ENCODE data around the gene WFDC13.
"Not testable (repeated sequence)": the region's sequence is repeated elsewhere in the genome, so short reads cannot be mapped to it uniquely, and the experiment has no call there.

WFDC13 gene

GRCh38 chr20:45701873-45702272 lies at the start of gene WFDC13:
TSS of gene WFDC13 (plus strand) at chr20:45702038. CDS start at chr20:45702124, 86 bp downstream.
- DNase-seq (ENCODE audit: low read depth): no peak

- DNase-seq (ENCODE audit: low read depth): not testable (repeated sequence)
These were observed 44.8 kb upstream of the WFDC13 start for GRCh38 chr20:45657038-45657437.

- DNase-seq (ENCODE audit: low read depth): no peak
These were observed 31.7 kb upstream of the WFDC13 start, which contains the start of gene WFDC11 for GRCh38 chr20:45670139-45670538. TSS of gene WFDC11 (minus strand) at chr20:45670239. CDS start at chr20:45650600, 19,639 bp downstream.

- no peak for DNase-seq (ENCODE audit: low read depth)
These were observed 29.1 kb upstream of the WFDC13 start for GRCh38 chr20:45672765-45673164.

- no peak for DNase-seq (ENCODE audit: low read depth)
These were observed 22.2 kb upstream of the WFDC13 start for GRCh38 chr20:45679650-45680049.

GRCh38 chr20:45685896-45686295 lies 15.9 kb upstream of the WFDC13 start:
- DNase-seq (ENCODE audit: low read depth): no peak

GRCh38 chr20:45693346-45693745 lies 8.5 kb upstream of the WFDC13 start:
- not testable (repeated sequence) for DNase-seq (ENCODE audit: low read depth)

GRCh38 chr20:45695496-45695895 lies 6.3 kb upstream of the WFDC13 start:
- no peak for DNase-seq (ENCODE audit: low read depth)

GRCh38 chr20:45701104-45701503 lies 734 bp upstream of the WFDC13 start:
- DNase-seq (ENCODE audit: low read depth): no peak

- no peak for DNase-seq (ENCODE audit: low read depth)
These were observed 3.3 kb downstream of the WFDC13 start, which contains the start of gene WFDC10B for GRCh38 chr20:45704969-45705637. TSS of gene WFDC10B (minus strand) at chr20:45705019. CDS start at chr20:45685992, 19,027 bp downstream.

GRCh38 chr20:45716141-45716688 lies 14.4 kb downstream of the WFDC13 start:
- not testable (repeated sequence) for DNase-seq (ENCODE audit: low read depth)

GRCh38 chr20:45722047-45722446 lies 20.2 kb downstream of the WFDC13 start, which contains the start of gene SPINT4:
TSS of gene SPINT4 (plus strand) at chr20:45722347. CDS start at chr20:45722368, 21 bp downstream.
- no peak for DNase-seq (ENCODE audit: low read depth)

- DNase-seq (ENCODE audit: low read depth): no peak
These were observed 23.3 kb downstream of the WFDC13 start for GRCh38 chr20:45725134-45725533.

- no peak for DNase-seq (ENCODE audit: low read depth)
These were observed 25.2 kb downstream of the WFDC13 start for GRCh38 chr20:45727044-45727443.

- DNase-seq (ENCODE audit: low read depth): no peak
These were observed 30.4 kb downstream of the WFDC13 start for GRCh38 chr20:45732199-45732598.

GRCh38 chr20:45735552-45735951 lies 33.7 kb downstream of the WFDC13 start:
- DNase-seq (ENCODE audit: low read depth): no peak

GRCh38 chr20:45735988-45736387 lies 34.1 kb downstream of the WFDC13 start:
- no peak for DNase-seq (ENCODE audit: low read depth)

- DNase-seq (ENCODE audit: low read depth): no peak
These were observed 40.8 kb downstream of the WFDC13 start for GRCh38 chr20:45742596-45742995.

GRCh38 chr20:45745015-45745414 lies 43.2 kb downstream of the WFDC13 start:
- no peak for DNase-seq (ENCODE audit: low read depth)

GRCh38 chr20:45751721-45752120 lies 49.9 kb downstream of the WFDC13 start:
- DNase-seq (ENCODE audit: low read depth): no peak

- DNase-seq (ENCODE audit: low read depth): no peak
These were observed 50.9 kb downstream of the WFDC13 start for GRCh38 chr20:45752746-45753145.

GRCh38 chr20:45758096-45758495 lies 56.3 kb downstream of the WFDC13 start:
- no peak for DNase-seq (ENCODE audit: low read depth)
